Purkinje cell (primary cell): ENCODE results near the gene COPS7B. TPM values are rescaled to one million over a fixed set of nuclear protein-coding genes. Genes with fewer than 3 reads are reported as not detected.

ENCODE experiments used
- polyA plus RNA-seq: library from polyadenylated mRNA; unstranded; fragments of >200 nt; fragmentation: Nextera tagmentation; gene quantifications from 2 replicates; pipeline ENCODE4 v1.2.1, GENCODE V29; 2014

The COPS7B gene
- 7.3 and 8.7 TPM in 2 replicates for polyA plus RNA-seq

DNA sequence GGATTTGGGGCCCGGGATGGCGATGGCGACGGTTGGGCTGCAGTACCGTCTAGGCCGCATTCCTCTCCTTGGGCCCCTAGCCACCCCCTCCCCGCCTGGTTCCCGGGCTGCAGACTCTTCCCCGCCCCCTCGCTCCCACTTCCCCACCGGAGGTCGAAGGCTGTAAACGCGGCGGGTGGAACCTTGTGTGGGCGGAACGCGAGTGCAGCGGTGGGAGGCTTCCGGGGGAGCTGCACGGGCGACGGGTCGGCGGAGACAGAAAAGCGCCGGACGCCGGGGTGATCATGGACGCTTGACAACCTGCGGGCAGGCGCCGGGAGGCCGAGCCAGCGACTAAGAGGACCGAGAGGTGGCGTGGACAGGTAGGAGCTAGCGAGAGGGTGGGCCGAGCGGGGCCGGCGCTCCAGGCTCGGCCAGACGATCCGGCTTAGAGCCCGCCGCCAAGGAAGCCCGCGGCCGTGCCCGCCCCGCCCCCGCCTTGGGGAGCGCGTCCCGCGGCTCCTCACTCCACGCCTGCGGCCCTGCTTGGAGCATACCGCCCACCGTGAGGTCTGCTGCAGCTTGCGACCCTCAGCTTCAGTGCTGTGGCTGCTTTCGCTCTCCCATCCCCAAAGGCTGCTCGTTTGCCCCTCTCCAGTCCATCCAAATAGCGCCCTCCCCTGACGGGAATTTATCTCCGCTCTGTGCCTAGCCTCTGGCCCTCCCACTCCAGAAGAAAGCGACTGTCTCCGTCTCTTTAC lies at the start of gene COPS7B:
TSS of gene COPS7B (plus strand) at position 269 of the 740 bp plus-strand sequence. CDS start 2,126 bp downstream, outside the sequence.

GRCh38 chr2:231780909-231781797 lies 5.1 kb upstream of the COPS7B start, which contains the start of gene PDE6D:
TSS of gene PDE6D (minus strand) at chr2:231781282. CDS start at chr2:231781114, 168 bp downstream.

Other genes starting within 250 kb of the COPS7B start
- gene TEX44, start 193.6 kb upstream of the COPS7B start, polyA plus RNA-seq = not detected in 2 replicates
- gene PTMA, start 77.9 kb upstream of the COPS7B start, polyA plus RNA-seq = 236 and 278 TPM in 2 replicates
- 79.0 and 87.7 TPM in 2 replicates for gene PDE6D, start 5.2 kb upstream of the COPS7B start, polyA plus RNA-seq
- 86.3 and 128 TPM in 2 replicates for gene NPPC, start 140.0 kb downstream of the COPS7B start, polyA plus RNA-seq
- gene DIS3L2, start 175.3 kb downstream of the COPS7B start, polyA plus RNA-seq = 3.2 and 7.4 TPM in 2 replicates